ENCODE results near the gene DCXR.
A peak's percentile ranks its signal among the peaks of the same experiment; 100 is the strongest.

Gene DCXR

GRCh38 chr17:82031885-82032627, 5.4 kb downstream of the DCXR start (continued):
- TF ChIP-seq ZFP69B (tag by site-specific recombination; IDR thresholded peaks at IDR 0.05) (peak; percentile 73), ZIC2 (tag by site-specific recombination; IDR thresholded peaks at IDR 0.05) (peak; percentile 31), ZBTB26 (tag by site-specific recombination; optimal IDR thresholded peaks at IDR 0.05) (peak; percentile 39), ZNF138 (tag by site-specific recombination; IDR thresholded peaks at IDR 0.05; ENCODE audit: borderline replicate concordance) (no peak), ZNF423 (tag by site-specific recombination; IDR thresholded peaks at IDR 0.05) (0 out of 2 replicates have a peak, but pooled peaks have one; percentile 37), ZBTB20 (tag by site-specific recombination; IDR thresholded peaks at IDR 0.05) (peak; percentile 56; the same call in 1 of the 2 replicates), ZNF169 (tag by site-specific recombination; IDR thresholded peaks at IDR 0.05) (no peak), ZBTB8A (tag by site-specific recombination; IDR thresholded peaks at IDR 0.05) (peak; percentile 96), HIC1 (tag by site-specific recombination; IDR thresholded peaks at IDR 0.05) (0 out of 2 replicates have a peak, but pooled peaks have one; percentile 16), SP2 (tag by site-specific recombination; IDR thresholded peaks at IDR 0.05) (peak; percentile 70), ZNF561 (tag by site-specific recombination; IDR thresholded peaks at IDR 0.05; ENCODE audit: borderline replicate concordance) (peak; percentile 62; the same call in 1 of the 2 replicates), ZBTB10 (tag by site-specific recombination; IDR thresholded peaks at IDR 0.05) (peak; percentile 80), SCRT2 (tag by site-specific recombination; IDR thresholded peaks at IDR 0.05) (peak; percentile 38; the same call in 1 of the 2 replicates), GLIS2 (tag by site-specific recombination; IDR thresholded peaks at IDR 0.05) (peak; percentile 71), ZNF692 (tag by site-specific recombination; IDR thresholded peaks at IDR 0.05) (peak; percentile 66; the same call in 1 of the 2 replicates), ZSCAN16 (tag by site-specific recombination; IDR thresholded peaks at IDR 0.05) (no peak), ZBTB7A (tag by site-specific recombination; IDR thresholded peaks at IDR 0.05; ENCODE audit: low read depth) (peak; percentile 87; the same call in 1 of the 2 replicates), GLIS1 (tag by site-specific recombination; IDR thresholded peaks at IDR 0.05) (peak; percentile 75)
